Stimulated activated naive CD8-positive, alpha-beta T cell treated with anti-CD3 and anti-CD28 coated beads, Interleukin-15, amount 100 ng/mL, for 72 hours (primary cell): ENCODE data around the gene ARHGAP32.
A peak's percentile ranks its signal among the peaks of the same experiment; 100 is the strongest.

Source experiments
- ATAC-seq: fragments of 150-1000 bp; cut with Tn5 transposase; 2 replicates; pipeline ENCODE4 v1.10.0; 2021; ENCODE audit warnings: mild to moderate bottlenecking, moderate library complexity
- DNase-seq, 2 donors: peaks; one replicate each; pipeline ENCODE4 v3.0.0; 2021 to 2022
- H3K27ac Mint-ChIP-seq, 2 donors: one replicate each; pipeline ENCODE4 v1.8.0; 2022; ENCODE audit warnings: mild to moderate bottlenecking in 2 of 2, mixed read lengths in 2 of 2, moderate library complexity in 2 of 2
- H3K27me3 Mint-ChIP-seq: one replicate; pipeline ENCODE4 v1.8.0; 2022; ENCODE audit warnings: mixed read lengths
- H3K4me1 Mint-ChIP-seq: one replicate; pipeline ENCODE4 v1.8.0; 2022; ENCODE audit warnings: mild to moderate bottlenecking, mixed read lengths
- H3K4me3 Mint-ChIP-seq, 2 donors: one replicate each; pipeline ENCODE4 v1.8.0; 2022; ENCODE audit warnings: mild to moderate bottlenecking in 2 of 2, mixed read lengths in 2 of 2, moderate library complexity in 1 of 2
- H3K9me3 Mint-ChIP-seq, 2 donors: one replicate each; pipeline ENCODE4 v1.8.0; 2022; ENCODE audit warnings: mixed read lengths in 2 of 2

ARHGAP32 gene

DNA sequence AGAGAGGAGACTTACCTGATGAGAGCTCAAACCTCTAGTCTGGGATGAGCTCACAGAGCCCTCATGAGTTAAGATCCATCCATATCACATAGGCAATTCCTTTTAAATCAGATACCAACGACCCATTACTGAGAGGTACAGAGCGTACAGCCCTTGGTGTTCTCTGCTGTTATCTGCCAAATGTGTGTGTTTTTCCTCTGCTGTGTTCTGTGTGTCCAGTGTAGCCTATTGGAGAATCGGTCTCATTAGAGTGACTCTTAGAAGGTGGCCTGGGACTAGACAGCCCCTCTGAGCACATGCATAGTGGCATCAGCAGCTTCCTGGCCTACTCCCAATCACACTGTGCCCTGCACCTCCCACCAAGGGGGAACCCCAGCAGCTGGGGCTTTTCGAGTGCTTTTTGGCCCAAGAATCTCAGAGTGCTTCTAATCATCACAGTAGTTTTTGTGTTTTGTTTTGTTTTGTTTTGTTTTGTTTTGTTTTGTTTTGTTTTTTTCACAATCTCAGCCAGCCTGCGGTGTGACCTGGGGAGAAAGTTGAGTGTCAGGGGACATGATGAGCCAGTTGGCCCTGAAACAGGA, 274.9 kb downstream of the ARHGAP32 start:
- Mint-ChIP-seq H3K9me3 (peaks cover 0 to 9% of the 10 kb centered on the region in 2 donors), H3K4me3 (peak overlapping the region; percentile 7 to 64), H3K27me3 (peaks cover 49% of the 10 kb centered on the region)

GRCh38 chr11:128916681-128917080, 275.4 kb downstream of the ARHGAP32 start:
- Mint-ChIP-seq H3K4me1 (peaks cover 26% of the 10 kb centered on the region), H3K27ac (peak overlapping the region in 1 of 2 donors; percentile 31), H3K4me3 (no peak overlapping the region), H3K27me3 (peaks cover 49% of the 10 kb centered on the region), H3K9me3 (peaks cover 0 to 9% of the 10 kb centered on the region in 2 donors)
- DNase-seq (no peak), ATAC-seq (no peak)

More for the DNA sequence above, 274.9 kb downstream of the ARHGAP32 start:
- peaks cover 30% of the 10 kb centered on the region for H3K4me1 Mint-ChIP-seq
- H3K27ac Mint-ChIP-seq = peak overlapping the region; percentile 77 to 92
- peak; percentile 54 for ATAC-seq
- peak in 1 of 2 donors; percentile 20 for DNase-seq

GRCh38 chr11:128916037-128916572, 276.0 kb downstream of the ARHGAP32 start:
- H3K27ac Mint-ChIP-seq = peak overlapping the region in 1 of 2 donors; percentile 31
- peaks cover 25% of the 10 kb centered on the region for H3K4me1 Mint-ChIP-seq
- H3K27me3 Mint-ChIP-seq = peaks cover 46% of the 10 kb centered on the region
- peaks cover 0 to 9% of the 10 kb centered on the region in 2 donors for H3K9me3 Mint-ChIP-seq
- ATAC-seq = no peak
- no peak for DNase-seq
- no peak overlapping the region for H3K4me3 Mint-ChIP-seq

DNA sequence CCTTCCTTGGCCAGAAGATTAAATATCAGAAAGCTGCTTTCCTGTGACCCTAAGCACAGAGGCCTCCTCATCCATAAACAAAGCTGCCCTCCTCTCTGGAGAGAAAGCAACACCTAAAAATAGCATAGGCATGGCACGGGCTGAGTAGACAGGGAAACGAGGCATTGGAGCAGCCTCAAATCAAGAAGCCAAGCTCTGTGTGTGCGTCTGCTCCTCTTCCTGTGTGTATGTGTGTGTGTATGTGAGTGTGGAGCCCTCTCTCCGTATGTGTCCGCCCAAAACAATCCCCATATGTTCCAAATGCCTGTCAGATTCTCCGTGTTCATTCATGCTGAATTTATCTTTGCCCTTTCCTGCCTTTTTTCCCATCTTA, 277.0 kb downstream of the ARHGAP32 start:
- Mint-ChIP-seq H3K27me3 (peaks cover 42% of the 10 kb centered on the region), H3K4me1 (peaks cover 25% of the 10 kb centered on the region), H3K4me3 (no peak overlapping the region), H3K27ac (no peak overlapping the region), H3K9me3 (peaks cover 0 to 9% of the 10 kb centered on the region in 2 donors)
- ATAC-seq (no peak), DNase-seq (no peak)
